B cell (primary cell): ENCODE data around the gene SPDYE11.
"Not testable (repeated sequence)": the region's sequence is repeated elsewhere in the genome, so short reads cannot be mapped to it uniquely, and the experiment has no call there.

Experiments used
- EZH2 ChIP-seq: IDR thresholded peaks from 2 replicates; pipeline ENCODE4 v1.6.1; 2012; ENCODE audit warnings: borderline replicate concordance, low read depth, mild to moderate bottlenecking, moderate library complexity, low read length; ENCODE audit not compliant: insufficient read depth, poor library complexity, severe bottlenecking
- TF ChIP-seq, protein P1 (sequence below): fragments of 200-600 bp; IDR thresholded peaks from one replicate; pipeline ENCODE4 v1.8.0; 2022; ENCODE audit warnings: antibody characterized with exemption, mild to moderate bottlenecking

DNA sequence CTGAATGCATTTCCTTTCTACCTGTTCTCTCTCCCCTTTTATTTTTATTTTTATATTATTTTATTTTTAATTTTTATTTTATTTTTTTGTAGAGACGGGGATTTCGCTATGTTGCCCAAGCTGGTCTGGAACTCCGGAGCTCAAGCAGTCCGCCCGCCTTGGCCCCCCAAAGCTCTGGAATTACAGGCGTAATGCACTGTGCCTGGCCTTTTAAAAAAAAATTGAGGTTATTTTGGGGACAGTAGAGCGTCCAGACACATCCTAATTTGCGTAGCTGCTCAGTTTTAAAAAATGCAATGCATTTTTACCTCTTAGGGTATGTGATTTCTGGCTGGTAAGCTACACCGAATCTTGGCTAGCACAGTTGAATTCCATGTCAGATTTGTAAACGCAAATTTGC, 51.2 kb downstream of the SPDYE11 start:
- TF ChIP-seq, protein P1, sequence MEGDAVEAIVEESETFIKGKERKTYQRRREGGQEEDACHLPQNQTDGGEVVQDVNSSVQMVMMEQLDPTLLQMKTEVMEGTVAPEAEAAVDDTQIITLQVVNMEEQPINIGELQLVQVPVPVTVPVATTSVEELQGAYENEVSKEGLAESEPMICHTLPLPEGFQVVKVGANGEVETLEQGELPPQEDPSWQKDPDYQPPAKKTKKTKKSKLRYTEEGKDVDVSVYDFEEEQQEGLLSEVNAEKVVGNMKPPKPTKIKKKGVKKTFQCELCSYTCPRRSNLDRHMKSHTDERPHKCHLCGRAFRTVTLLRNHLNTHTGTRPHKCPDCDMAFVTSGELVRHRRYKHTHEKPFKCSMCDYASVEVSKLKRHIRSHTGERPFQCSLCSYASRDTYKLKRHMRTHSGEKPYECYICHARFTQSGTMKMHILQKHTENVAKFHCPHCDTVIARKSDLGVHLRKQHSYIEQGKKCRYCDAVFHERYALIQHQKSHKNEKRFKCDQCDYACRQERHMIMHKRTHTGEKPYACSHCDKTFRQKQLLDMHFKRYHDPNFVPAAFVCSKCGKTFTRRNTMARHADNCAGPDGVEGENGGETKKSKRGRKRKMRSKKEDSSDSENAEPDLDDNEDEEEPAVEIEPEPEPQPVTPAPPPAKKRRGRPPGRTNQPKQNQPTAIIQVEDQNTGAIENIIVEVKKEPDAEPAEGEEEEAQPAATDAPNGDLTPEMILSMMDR, result not testable (repeated sequence)
- TF ChIP-seq EZH2, result not testable (repeated sequence)
